Fibroblast of pulmonary artery (primary cell): ENCODE results near the gene ITIH1.
A peak's percentile ranks its signal among the peaks of the same experiment; 100 is the strongest.

ENCODE experiments used
- DNase-seq: peaks from one replicate; pipeline ENCODE4 v3.0.0-alpha.2; 2010; ENCODE audit warnings: low read depth
- H3K4me3 ChIP-seq: replicated peaks from 2 replicates; pipeline ENCODE4 v1.5.1; 2011; ENCODE audit warnings: low read depth, mild to moderate bottlenecking, control low read depth, low read length, moderate library complexity
- CTCF ChIP-seq: IDR thresholded peaks from 2 replicates; pipeline ENCODE4 v1.5.1; 2011; ENCODE audit warnings: mild to moderate bottlenecking, control low read depth, low read length, inconsistent platforms; ENCODE audit errors: missing control alignments

ITIH1 gene

GRCh38 chr3:52742418-52743041, 34.9 kb upstream of the ITIH1 start:
- H3K4me3 ChIP-seq, result no peak overlapping the region
- peak; percentile 62 for DNase-seq
- TF ChIP-seq CTCF, result peak; percentile 71

- no peak overlapping the region for H3K4me3 ChIP-seq
- TF ChIP-seq CTCF, result no peak
- DNase-seq, result no peak
These were observed 34.2 kb upstream of the ITIH1 start for GRCh38 chr3:52743152-52743551.

DNA sequence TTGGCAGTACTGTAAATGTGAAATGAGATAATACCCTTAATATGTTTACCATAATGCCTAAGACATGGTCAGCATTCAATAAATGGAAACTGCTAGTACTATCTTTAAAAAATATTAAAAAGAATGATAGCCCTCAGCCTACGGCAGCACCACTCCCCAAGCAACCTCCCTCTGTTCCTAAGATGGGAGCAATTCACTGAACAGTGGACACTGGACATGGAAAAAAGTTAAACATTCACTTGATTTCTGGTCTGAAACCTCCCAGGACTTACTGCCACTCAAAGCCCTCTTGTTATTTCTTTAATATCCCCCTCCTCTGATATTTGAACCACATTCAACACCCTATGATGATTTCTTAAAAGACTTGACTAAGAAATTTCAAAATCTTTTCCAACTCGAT, 33.7 kb upstream of the ITIH1 start:
- TF ChIP-seq CTCF, result no peak
- H3K4me3 ChIP-seq, result no peak overlapping the region
- no peak for DNase-seq

GRCh38 chr3:52752045-52752660, 25.2 kb upstream of the ITIH1 start:
- TF ChIP-seq CTCF, result no peak
- DNase-seq, result no peak
- H3K4me3 ChIP-seq, result no peak overlapping the region

DNA sequence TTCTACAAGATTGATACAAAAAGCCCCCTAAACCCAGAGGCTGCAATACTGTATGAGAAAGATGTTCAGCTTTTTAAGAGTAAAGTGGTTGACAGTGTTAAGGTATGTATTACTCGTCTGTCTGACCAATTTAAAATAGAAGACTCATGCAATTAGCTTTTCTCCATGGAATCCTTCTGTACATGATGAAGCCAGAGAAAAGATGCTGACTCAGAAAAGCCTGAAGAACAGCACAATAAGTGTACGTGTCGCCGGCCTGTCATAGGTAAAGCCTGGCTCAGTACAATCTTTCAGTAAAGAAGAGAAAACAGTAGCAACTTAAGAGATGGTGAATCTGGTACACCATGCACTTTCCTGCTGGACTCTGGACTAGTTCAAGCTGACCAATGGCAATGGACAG, 23.0 kb upstream of the ITIH1 start:
- TF ChIP-seq CTCF, result no peak
- no peak overlapping the region for H3K4me3 ChIP-seq
- no peak for DNase-seq

DNA sequence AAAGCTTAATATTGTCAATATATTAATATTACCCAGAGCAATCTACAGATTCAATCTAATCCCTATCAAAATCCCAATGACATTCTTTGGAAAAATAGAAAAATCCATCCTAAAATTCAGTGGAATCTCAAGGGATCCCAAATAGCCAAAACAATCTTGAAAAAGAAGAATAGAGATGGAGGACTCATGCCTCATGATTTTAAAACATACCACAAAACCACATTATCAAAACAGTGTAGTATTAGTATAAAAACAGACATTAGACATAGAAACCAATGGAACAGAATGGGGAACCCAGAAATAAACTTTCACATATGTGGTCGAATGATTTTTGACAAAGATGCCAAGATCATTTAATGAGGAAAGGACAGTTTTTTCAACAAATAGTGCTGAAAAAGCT, 21.3 kb upstream of the ITIH1 start:
- no peak for DNase-seq
- no peak for TF ChIP-seq CTCF
- no peak overlapping the region for H3K4me3 ChIP-seq

DNA sequence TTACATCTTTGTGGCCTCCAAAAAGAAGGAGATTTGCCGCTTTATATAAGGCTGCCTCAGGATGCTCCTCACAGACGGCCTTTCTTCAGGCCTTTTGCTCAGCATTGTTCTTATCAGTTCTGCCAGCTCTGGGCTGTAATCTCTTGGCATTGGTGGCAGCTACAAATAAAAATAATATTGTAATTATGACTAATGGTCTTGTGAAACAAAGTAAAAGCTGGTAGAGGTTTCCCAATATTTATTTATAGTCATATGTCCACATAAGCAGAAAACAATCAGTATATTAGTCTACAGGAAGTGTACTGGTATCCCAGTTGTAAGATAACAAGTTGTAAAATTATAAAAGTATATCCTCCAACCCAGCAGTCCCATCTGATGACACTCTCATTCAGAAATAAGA, 13.9 kb upstream of the ITIH1 start:
- H3K4me3 ChIP-seq, result no peak overlapping the region
- DNase-seq, result peak; percentile 73
- TF ChIP-seq CTCF, result no peak
